BJ (cell line): ENCODE measurements around the gene LIN7B. TPM values are rescaled to one million over a fixed set of nuclear protein-coding genes. Genes with fewer than 3 reads are reported as not detected.

Experiments
- CTCF ChIA-PET: fragments of 350-600 bp; formaldehyde crosslinking; extraction: SDS; loops from one replicate; lab custom pipeline; 2021; ENCODE audit warnings: antibody characterized with exemption, inconsistent platforms; lab: Yijun Ruan, JAX
- POLR2A ChIA-PET: fragments of 300-600 bp; sonication (Branson Sonifier 250); formaldehyde crosslinking; extraction: SDS; loops from one replicate; lab custom pipeline; 2021; ENCODE audit warnings: antibody characterized with exemption; lab: Charles Lee
- DNase-seq: peaks from one replicate; pipeline ENCODE4 v3.0.0-alpha.2; 2011; ENCODE audit warnings: low read depth
- H3K27me3 ChIP-seq: 2 replicates; pipeline ENCODE4 v1.6.0; 2011; ENCODE audit warnings: low read length; ENCODE audit not compliant: control insufficient read depth, insufficient read depth
- H3K36me3 ChIP-seq: 2 replicates; pipeline ENCODE4 v1.5.1; 2011; ENCODE audit warnings: low read length; ENCODE audit not compliant: control insufficient read depth, insufficient read depth
- H3K4me3 ChIP-seq: 2 replicates; pipeline ENCODE4 v1.5.1; 2011; ENCODE audit warnings: low read depth, mild to moderate bottlenecking, control low read depth, low read length
- CTCF ChIP-seq: IDR thresholded peaks from 2 replicates; pipeline ENCODE4 v1.5.1; 2011; ENCODE audit warnings: low read depth, mild to moderate bottlenecking, control low read depth, inconsistent platforms, low read length, moderate library complexity; ENCODE audit not compliant: insufficient read depth
- polyA plus RNA-seq: library from polyadenylated mRNA; depleted of rRNA; stranded (reverse); fragments of >200 nt; gene quantifications from 2 replicates; pipeline ENCODE4 v1.2.3, GENCODE V29; 2011; rRNA removed
- small RNA-seq: library from RNA; depleted of rRNA; stranded (forward); fragments of <200 nt; gene quantifications from one replicate; pipeline ENCODE3, GENCODE V24; 2012; ENCODE audit warnings: low replicate concordance, low read depth; ENCODE audit not compliant: insufficient read length

LIN7B gene
- polyA plus RNA-seq, 1 experiment: 9.4 TPM

- ChIA-PET CTCF (interaction anchor here (1.2 kb wide), 1 partner anchor 37 kb away, joined by 3 read pairs; no protein-coding TSS in a partner anchor), POLR2A (interaction anchor here (0.6 kb wide), 1 partner anchor 332 kb away, joined by 6 read pairs; no protein-coding TSS in a partner anchor)
- no peak for DNase-seq
- Histone ChIP-seq H3K4me3 (no peak overlapping the region), H3K36me3 (peaks cover 2% of the 10 kb centered on the region; the same call in 1 of the 2 replicates), H3K27me3 (no peaks in the 10 kb centered on the region)
- no peak for TF ChIP-seq CTCF
Observed at GRCh38 chr19:49161987-49162386, 47.8 kb downstream of the LIN7B start.

GRCh38 chr19:49165111-49165750 lies 51.1 kb downstream of the LIN7B start:
- POLR2A ChIA-PET: no interaction called here
- no peak for TF ChIP-seq CTCF
- no peaks in the 10 kb centered on the region for H3K27me3 ChIP-seq
- no peak for DNase-seq
- CTCF ChIA-PET: interaction anchor here (0.6 to 1.2 kb wide), 3 partner anchors 33 to 548 kb away, joined by 4 to 6 read pairs (median 4); no protein-coding TSS in a partner anchor
- H3K36me3 ChIP-seq: peaks cover 5% of the 10 kb centered on the region; the same call in 1 of the 2 replicates
- no peak overlapping the region for H3K4me3 ChIP-seq

- Histone ChIP-seq H3K4me3 (no peak overlapping the region), H3K36me3 (peaks cover 8% of the 10 kb centered on the region; the same call in 1 of the 2 replicates), H3K27me3 (no peaks in the 10 kb centered on the region)
- TF ChIP-seq CTCF: no peak
- DNase-seq: no peak
- ChIA-PET POLR2A (no interaction called here), CTCF (interaction anchor here (1.2 kb wide), 1 partner anchor 32 kb away, joined by 6 read pairs; no protein-coding TSS in a partner anchor)
Observed at GRCh38 chr19:49165865-49166301, 51.7 kb downstream of the LIN7B start.

- POLR2A ChIA-PET: no interaction called here
- CTCF ChIA-PET: interaction anchor here (1.1 kb wide), 1 partner anchor 30 kb away, joined by 3 read pairs; no protein-coding TSS in a partner anchor
- H3K27me3 ChIP-seq: no peaks in the 10 kb centered on the region
- no peak for TF ChIP-seq CTCF
- no peak overlapping the region for H3K4me3 ChIP-seq
- peaks cover 18% of the 10 kb centered on the region for H3K36me3 ChIP-seq
- no peak for DNase-seq
Observed at GRCh38 chr19:49167857-49168409, 53.8 kb downstream of the LIN7B start.

Small RNAs within 50 kb of the gene (small RNA-seq; reads per million reads assigned to genes)
- not detected for gene RN7SL708P

Other genes with a start within 250 kb of the LIN7B start
- gene PLEKHA4, start 245.8 kb upstream of the LIN7B start, polyA plus RNA-seq: 3.3 and 5.4 TPM in 2 replicates
- 24.7 and 43.0 TPM in 2 replicates for gene PPP1R15A, start 241.9 kb upstream of the LIN7B start, polyA plus RNA-seq
- gene TULP2, start 215.6 kb upstream of the LIN7B start, polyA plus RNA-seq: 0.07 and 0.10 TPM in 2 replicates
- gene NUCB1, start 214.1 kb upstream of the LIN7B start, polyA plus RNA-seq: 145 and 305 TPM in 2 replicates
- not detected in 2 replicates for gene DHDH, start 180.7 kb upstream of the LIN7B start, polyA plus RNA-seq
- 141 and 159 TPM in 2 replicates for gene BAX, start 159.5 kb upstream of the LIN7B start, polyA plus RNA-seq
- 2,664 and 3,340 TPM in 2 replicates for gene FTL, start 149.1 kb upstream of the LIN7B start, polyA plus RNA-seq
- gene GYS1, start 121.1 kb upstream of the LIN7B start, polyA plus RNA-seq: 36.0 and 49.7 TPM in 2 replicates
- 138 and 221 TPM in 2 replicates for gene RUVBL2, start 120.5 kb upstream of the LIN7B start, polyA plus RNA-seq
- not detected in 2 replicates for gene LHB, start 97.3 kb upstream of the LIN7B start, polyA plus RNA-seq
- not detected in 2 replicates for gene CGB3, start 90.0 kb upstream of the LIN7B start, polyA plus RNA-seq
- not detected in 2 replicates for gene CGB2, start 82.5 kb upstream of the LIN7B start, polyA plus RNA-seq
- gene CGB1, start 77.5 kb upstream of the LIN7B start, polyA plus RNA-seq: not detected in 2 replicates
- not detected in 2 replicates for gene CGB5, start 70.5 kb upstream of the LIN7B start, polyA plus RNA-seq
- gene CGB8, start 65.3 kb upstream of the LIN7B start, polyA plus RNA-seq: 0.22 TPM in 1 of 2 replicates, not detected in the other
- 0.27 and 0.28 TPM in 2 replicates for gene CGB7, start 56.6 kb upstream of the LIN7B start, polyA plus RNA-seq
- gene NTF4, start 49.6 kb upstream of the LIN7B start, polyA plus RNA-seq: 0.10 TPM in 1 of 2 replicates, not detected in the other
- not detected in 2 replicates for gene KCNA7, start 41.7 kb upstream of the LIN7B start, polyA plus RNA-seq
- gene SNRNP70, start 28.9 kb upstream of the LIN7B start, polyA plus RNA-seq: 125 and 268 TPM in 2 replicates
- 0.67 and 0.94 TPM in 2 replicates for gene C19orf73, start 4.8 kb downstream of the LIN7B start, polyA plus RNA-seq
- gene PPFIA3, start 5.2 kb downstream of the LIN7B start, polyA plus RNA-seq: 0.75 and 1.4 TPM in 2 replicates
- 0.07 and 0.25 TPM in 2 replicates for gene HRC, start 41.0 kb downstream of the LIN7B start, polyA plus RNA-seq
- gene TRPM4, start 43.4 kb downstream of the LIN7B start, polyA plus RNA-seq: 12.8 and 17.6 TPM in 2 replicates
- 0.42 and 0.58 TPM in 2 replicates for gene SLC6A16, start 210.8 kb downstream of the LIN7B start, polyA plus RNA-seq
- not detected in 2 replicates for gene CD37, start 221.0 kb downstream of the LIN7B start, polyA plus RNA-seq
- 23.9 and 37.1 TPM in 2 replicates for gene TEAD2, start 248.0 kb downstream of the LIN7B start, polyA plus RNA-seq
- gene DKKL1, start 249.5 kb downstream of the LIN7B start, polyA plus RNA-seq: 0.10 and 0.26 TPM in 2 replicates